C4-2B (cell line): Measurements from ENCODE around the gene URB1.

Experiments
- ZFX ChIP-seq: fragments of 450-650 bp; IDR thresholded peaks from 2 replicates; pipeline ENCODE4 v1.6.1; 2017
- TF ChIP-seq, protein P1 (sequence below): fragments of 450-650 bp; conservative IDR thresholded peaks from 2 replicates; pipeline ENCODE4 v1.5.1; 2017; ENCODE audit warnings: mild to moderate bottlenecking

DNA sequence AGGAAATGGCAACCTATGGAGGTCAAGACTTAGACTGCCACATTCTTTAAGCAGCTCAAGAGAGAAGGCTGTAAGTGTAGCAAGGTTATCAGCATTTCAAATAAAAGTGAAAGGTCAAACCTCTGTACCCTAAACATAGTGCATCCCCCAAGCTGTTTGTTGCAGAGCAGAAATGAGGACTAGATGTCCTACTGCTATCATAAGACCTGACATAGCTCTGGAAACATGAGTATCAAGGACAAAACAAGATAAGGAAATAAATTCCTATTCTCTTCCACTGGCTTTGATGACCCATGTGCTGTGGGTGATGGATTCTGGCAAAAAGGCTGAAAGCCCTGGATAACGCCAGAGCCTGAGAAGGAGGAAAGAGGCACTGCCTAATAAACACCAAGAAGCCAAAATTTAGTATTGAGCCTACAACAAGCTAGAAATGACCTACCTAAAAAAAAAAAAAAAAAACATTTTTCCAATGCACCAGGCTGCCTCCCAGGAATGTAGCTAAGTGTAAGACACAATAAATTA is 35.9 kb downstream of the URB1 start:
- TF ChIP-seq, protein P1, sequence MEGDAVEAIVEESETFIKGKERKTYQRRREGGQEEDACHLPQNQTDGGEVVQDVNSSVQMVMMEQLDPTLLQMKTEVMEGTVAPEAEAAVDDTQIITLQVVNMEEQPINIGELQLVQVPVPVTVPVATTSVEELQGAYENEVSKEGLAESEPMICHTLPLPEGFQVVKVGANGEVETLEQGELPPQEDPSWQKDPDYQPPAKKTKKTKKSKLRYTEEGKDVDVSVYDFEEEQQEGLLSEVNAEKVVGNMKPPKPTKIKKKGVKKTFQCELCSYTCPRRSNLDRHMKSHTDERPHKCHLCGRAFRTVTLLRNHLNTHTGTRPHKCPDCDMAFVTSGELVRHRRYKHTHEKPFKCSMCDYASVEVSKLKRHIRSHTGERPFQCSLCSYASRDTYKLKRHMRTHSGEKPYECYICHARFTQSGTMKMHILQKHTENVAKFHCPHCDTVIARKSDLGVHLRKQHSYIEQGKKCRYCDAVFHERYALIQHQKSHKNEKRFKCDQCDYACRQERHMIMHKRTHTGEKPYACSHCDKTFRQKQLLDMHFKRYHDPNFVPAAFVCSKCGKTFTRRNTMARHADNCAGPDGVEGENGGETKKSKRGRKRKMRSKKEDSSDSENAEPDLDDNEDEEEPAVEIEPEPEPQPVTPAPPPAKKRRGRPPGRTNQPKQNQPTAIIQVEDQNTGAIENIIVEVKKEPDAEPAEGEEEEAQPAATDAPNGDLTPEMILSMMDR, result no peak
- TF ChIP-seq ZFX, result no peak
